GM23338 (cell line): ENCODE data around the gene SP100. TPM values are rescaled to one million over a fixed set of nuclear protein-coding genes. Genes with fewer than 3 reads are reported as not detected.

Experiments used
- ATAC-seq: fragments of 200-7000 bp; cut with Tn5 transposase; 3 replicates; pipeline ENCODE4 v1.9.1; 2020
- DNase-seq: peaks from one replicate; pipeline ENCODE4 v3.0.0-alpha.2; 2015; ENCODE audit warnings: low spot score
- H2AFZ ChIP-seq: fragments of 200-600 bp; sonication (generic); 2 replicates; pipeline ENCODE4 v1.8.0; 2016; ENCODE audit warnings: antibody characterized with exemption, mild to moderate bottlenecking, moderate library complexity
- H3F3A ChIP-seq: fragments of 200-600 bp; sonication (generic); replicated peaks from 2 replicates; pipeline ENCODE4 v1.8.0; 2017; ENCODE audit warnings: antibody characterized with exemption, mixed run types, low read depth
- H3K27ac ChIP-seq: fragments of 200-600 bp; sonication (generic); 2 replicates; pipeline ENCODE4 v1.6.1; 2016; ENCODE audit warnings: low read depth
- H3K27me3 ChIP-seq: fragments of 200-600 bp; sonication (generic); 2 replicates; pipeline ENCODE4 v1.8.0; 2016; ENCODE audit warnings: mild to moderate bottlenecking, mixed run types, moderate library complexity; ENCODE audit not compliant: insufficient read depth
- H3K36me3 ChIP-seq: fragments of 200-600 bp; sonication (generic); 2 replicates; pipeline ENCODE4 v1.8.0; 2016; ENCODE audit warnings: mild to moderate bottlenecking; ENCODE audit not compliant: insufficient read depth
- H3K4me1 ChIP-seq: fragments of 200-600 bp; sonication (generic); 2 replicates; pipeline ENCODE4 v1.8.0; 2016; ENCODE audit warnings: mild to moderate bottlenecking, moderate library complexity; ENCODE audit not compliant: insufficient read depth
- H3K4me2 ChIP-seq: fragments of 200-600 bp; sonication (generic); 2 replicates; pipeline ENCODE4 v1.7.1; 2017; ENCODE audit warnings: mixed run types
- H3K4me3 ChIP-seq: fragments of 200-600 bp; sonication (generic); 2 replicates; pipeline ENCODE4 v1.6.1; 2016; ENCODE audit warnings: mixed run types
- H3K79me2 ChIP-seq: fragments of 200-600 bp; sonication (generic); replicated peaks from 2 replicates; pipeline ENCODE4 v1.8.0; 2017; ENCODE audit warnings: mild to moderate bottlenecking; ENCODE audit not compliant: insufficient read depth
- H3K9me2 ChIP-seq: fragments of 200-600 bp; sonication (generic); 2 replicates; pipeline ENCODE4 v1.8.0; 2017; ENCODE audit not compliant: insufficient read depth
- H4K20me1 ChIP-seq: fragments of 200-600 bp; sonication (generic); replicated peaks from 2 replicates; pipeline ENCODE4 v1.8.0; 2017; ENCODE audit warnings: mild to moderate bottlenecking; ENCODE audit not compliant: insufficient read depth
- H3K27ac Mint-ChIP-seq: 2 replicates; pipeline ENCODE4 v1.8.0; 2020; ENCODE audit warnings: inconsistent platforms, mild to moderate bottlenecking, moderate library complexity, mixed read lengths
- H3K27me3 Mint-ChIP-seq: 3 replicates; pipeline ENCODE4 v1.8.0; 2022; ENCODE audit warnings: low read depth, mild to moderate bottlenecking, moderate library complexity, mixed read lengths, inconsistent platforms; ENCODE audit not compliant: insufficient read depth, poor library complexity
- H3K36me3 Mint-ChIP-seq: 3 replicates; pipeline ENCODE4 v1.8.0; 2021; ENCODE audit warnings: low read depth, mild to moderate bottlenecking, inconsistent platforms, moderate library complexity, mixed read lengths
- H3K4me1 Mint-ChIP-seq: 3 replicates; pipeline ENCODE4 v1.8.0; 2020; ENCODE audit warnings: mild to moderate bottlenecking, inconsistent platforms, mixed read lengths
- H3K4me3 Mint-ChIP-seq: 3 replicates; pipeline ENCODE4 v1.8.0; 2021; ENCODE audit warnings: moderate library complexity, mild to moderate bottlenecking, inconsistent platforms, mixed read lengths
- H3K9me3 Mint-ChIP-seq: 3 replicates; pipeline ENCODE4 v1.8.0; 2020; ENCODE audit warnings: moderate library complexity, mild to moderate bottlenecking, inconsistent platforms, mixed read lengths
- CREB1 ChIP-seq: fragments of 250-450 bp; sonication (Bioruptor Pico); IDR thresholded peaks from 2 replicates; pipeline ENCODE4 v1.5.0; 2020; ENCODE audit warnings: low read depth, mild to moderate bottlenecking, moderate library complexity
- CTCF ChIP-seq, 2 experiments: fragments of 200-600 bp in 1 of 2; sonication (generic) in 1 of 2; conservative IDR thresholded peaks; 2 replicates each; pipeline versions ENCODE4 v1.5.1 to v1.6.1; 2016 to 2017; ENCODE audit warnings: antibody characterized with exemption in 2 of 2, low read depth in 2 of 2, mild to moderate bottlenecking in 2 of 2, moderate library complexity in 1 of 2
- ETS1 ChIP-seq: IDR thresholded peaks from 2 replicates; pipeline ENCODE4 v1.6.1; 2016; ENCODE audit warnings: antibody characterized with exemption
- EZH2 ChIP-seq: fragments of 200-600 bp; sonication (generic); IDR thresholded peaks from one replicate; pipeline ENCODE4 v1.8.0; 2017; ENCODE audit warnings: antibody characterized with exemption, mild to moderate bottlenecking, low read depth; ENCODE audit not compliant: unreplicated experiment
- EZH2phosphoT487 ChIP-seq: fragments of 200-600 bp; sonication (generic); IDR thresholded peaks from one replicate; pipeline ENCODE4 v1.8.1; 2018; ENCODE audit warnings: antibody characterized with exemption; ENCODE audit not compliant: unreplicated experiment
- JUNB ChIP-seq: IDR thresholded peaks from one replicate; pipeline ENCODE4 v1.6.1; 2016; ENCODE audit warnings: antibody characterized with exemption; ENCODE audit not compliant: unreplicated experiment
- NANOG ChIP-seq: IDR thresholded peaks from 2 replicates; pipeline ENCODE4 v1.6.1; 2016; ENCODE audit warnings: antibody characterized with exemption, borderline replicate concordance
- POLR2AphosphoS5 ChIP-seq: IDR thresholded peaks from 2 replicates; pipeline ENCODE4 v1.6.1; 2016; ENCODE audit warnings: antibody characterized with exemption, low read depth
- REST ChIP-seq: IDR thresholded peaks from one replicate; pipeline ENCODE4 v1.6.1; 2018; ENCODE audit warnings: antibody characterized with exemption; ENCODE audit not compliant: unreplicated experiment
- STAT1 ChIP-seq: IDR thresholded peaks from one replicate; pipeline ENCODE4 v1.6.1; 2016; ENCODE audit warnings: antibody characterized with exemption; ENCODE audit not compliant: unreplicated experiment
- ZNF114 ChIP-seq: fragments of 250-450 bp; sonication (Bioruptor Pico); IDR thresholded peaks from 2 replicates; pipeline ENCODE4 v1.5.0; 2020; ENCODE audit warnings: mild to moderate bottlenecking, moderate library complexity
- ZNF331 ChIP-seq: fragments of 250-450 bp; sonication (Bioruptor Pico); IDR thresholded peaks from 2 replicates; pipeline ENCODE4 v1.5.0; 2020; ENCODE audit warnings: low read depth, mild to moderate bottlenecking, moderate library complexity
- ZNF462 ChIP-seq: fragments of 250-450 bp; sonication (Bioruptor Pico); IDR thresholded peaks from 2 replicates; pipeline ENCODE4 v1.5.0; 2020; ENCODE audit warnings: mild to moderate bottlenecking, moderate library complexity
- polyA plus RNA-seq: library from polyadenylated mRNA; unstranded; fragments of >200 nt; fragmentation: Nextera tagmentation; extraction: Ambion mirVana; gene quantifications from 2 replicates; pipeline ENCODE4 v1.2.1, GENCODE V29; 2016
- total RNA-seq: library from RNA; depleted of rRNA; stranded (reverse); fragments of >200 nt; shearing (Covaris generic); gene quantifications from 2 replicates; pipeline ENCODE4 v1.2.3, GENCODE V29; 2014

The SP100 gene
- total and polyA plus RNA-seq, 2 experiments from 2014 or later, result 0.44 to 0.73 TPM

- H3K9me2 ChIP-seq, result 0 out of 2 replicates have a peak, but pooled peaks cover 5% of the 10 kb centered on the region
Observed at GRCh38 chr2:230570987-230571386, 155.0 kb downstream of the SP100 start.

More at GRCh38 chr2:230570987-230571386, 155.0 kb downstream of the SP100 start:
- Histone ChIP-seq H3K4me3 (no peak overlapping the region), H3F3A (no peaks in the 10 kb centered on the region), H3K79me2 (no peaks in the 10 kb centered on the region), H2AFZ (no peak overlapping the region), H3K4me2 (no peak overlapping the region), H3K4me1 (no peaks in the 10 kb centered on the region), H3K27ac (no peak overlapping the region), H3K36me3 (no peaks in the 10 kb centered on the region), H3K27me3 (no peaks in the 10 kb centered on the region), H4K20me1 (no peaks in the 10 kb centered on the region)
- H3K4me1 Mint-ChIP-seq, result no peaks in the 10 kb centered on the region
- H3K36me3 Mint-ChIP-seq, result peaks cover 32% of the 10 kb centered on the region
- TF ChIP-seq EZH2, result no peak
- no peak for TF ChIP-seq ETS1
- no peak for TF ChIP-seq EZH2phosphoT487
- TF ChIP-seq ZNF462 (CRISPR knock-in tag), result no peak
- TF ChIP-seq ZNF114 (CRISPR knock-in tag), result no peak
- no peak for TF ChIP-seq CTCF (conservative IDR thresholded peaks at IDR 0.05; ENCODE audit: low read depth in 2 of 2)
- TF ChIP-seq JUNB, result no peak
- no peak for TF ChIP-seq ZNF331
- TF ChIP-seq CREB1 (CRISPR knock-in tag), result no peak
- TF ChIP-seq REST, result no peak
- TF ChIP-seq STAT1, result no peak
- no peak for TF ChIP-seq POLR2AphosphoS5
- TF ChIP-seq NANOG, result no peak
- no peaks in the 10 kb centered on the region for H3K27me3 Mint-ChIP-seq
- DNase-seq (no peak), ATAC-seq (no peak)
- peaks cover 49% of the 10 kb centered on the region for H3K9me3 Mint-ChIP-seq
- no peak overlapping the region for H3K4me3 Mint-ChIP-seq
- H3K27ac Mint-ChIP-seq, result no peak overlapping the region
